HFF-Myc (cell line): ENCODE measurements around the gene CCN2.

ENCODE experiments used
- DNase-seq: peaks from one replicate; pipeline ENCODE4 v3.0.0-alpha.2; 2011; ENCODE audit warnings: low read depth; ENCODE audit errors: extremely low read depth
- H3K4me3 ChIP-seq: replicated peaks from 2 replicates; pipeline ENCODE4 v1.5.1; 2011; ENCODE audit warnings: low read depth, mild to moderate bottlenecking, control low read depth, low read length
- TF ChIP-seq, protein P1 (sequence below): IDR thresholded peaks from 2 replicates; pipeline ENCODE4 v1.5.1; 2012; ENCODE audit warnings: mild to moderate bottlenecking, low read depth, low read length, control low read depth; ENCODE audit errors: missing control alignments

Gene CCN2

DNA sequence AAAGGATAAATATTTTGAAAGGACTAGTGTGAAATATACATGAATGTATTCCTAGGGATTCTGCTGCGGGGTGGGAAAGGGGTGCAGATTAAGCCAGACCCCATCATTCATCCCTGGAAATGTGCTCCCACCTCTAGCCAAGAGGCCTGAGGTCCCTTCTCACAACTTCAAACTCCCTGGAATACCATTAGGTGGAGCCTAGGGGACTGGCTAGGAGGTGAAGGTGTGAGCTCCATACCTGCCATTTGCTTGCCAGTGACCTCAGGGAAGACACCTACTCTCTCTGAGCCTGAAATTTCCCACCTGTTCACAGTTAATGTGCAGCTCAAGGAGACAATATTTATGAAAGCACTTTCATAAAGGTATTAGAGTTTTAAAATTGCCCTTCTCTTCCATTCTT is 4.7 kb upstream of the CCN2 start:
- DNase-seq: no peak
- H3K4me3 ChIP-seq: no peak overlapping the region
- TF ChIP-seq, protein P1, sequence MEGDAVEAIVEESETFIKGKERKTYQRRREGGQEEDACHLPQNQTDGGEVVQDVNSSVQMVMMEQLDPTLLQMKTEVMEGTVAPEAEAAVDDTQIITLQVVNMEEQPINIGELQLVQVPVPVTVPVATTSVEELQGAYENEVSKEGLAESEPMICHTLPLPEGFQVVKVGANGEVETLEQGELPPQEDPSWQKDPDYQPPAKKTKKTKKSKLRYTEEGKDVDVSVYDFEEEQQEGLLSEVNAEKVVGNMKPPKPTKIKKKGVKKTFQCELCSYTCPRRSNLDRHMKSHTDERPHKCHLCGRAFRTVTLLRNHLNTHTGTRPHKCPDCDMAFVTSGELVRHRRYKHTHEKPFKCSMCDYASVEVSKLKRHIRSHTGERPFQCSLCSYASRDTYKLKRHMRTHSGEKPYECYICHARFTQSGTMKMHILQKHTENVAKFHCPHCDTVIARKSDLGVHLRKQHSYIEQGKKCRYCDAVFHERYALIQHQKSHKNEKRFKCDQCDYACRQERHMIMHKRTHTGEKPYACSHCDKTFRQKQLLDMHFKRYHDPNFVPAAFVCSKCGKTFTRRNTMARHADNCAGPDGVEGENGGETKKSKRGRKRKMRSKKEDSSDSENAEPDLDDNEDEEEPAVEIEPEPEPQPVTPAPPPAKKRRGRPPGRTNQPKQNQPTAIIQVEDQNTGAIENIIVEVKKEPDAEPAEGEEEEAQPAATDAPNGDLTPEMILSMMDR: no peak

DNA sequence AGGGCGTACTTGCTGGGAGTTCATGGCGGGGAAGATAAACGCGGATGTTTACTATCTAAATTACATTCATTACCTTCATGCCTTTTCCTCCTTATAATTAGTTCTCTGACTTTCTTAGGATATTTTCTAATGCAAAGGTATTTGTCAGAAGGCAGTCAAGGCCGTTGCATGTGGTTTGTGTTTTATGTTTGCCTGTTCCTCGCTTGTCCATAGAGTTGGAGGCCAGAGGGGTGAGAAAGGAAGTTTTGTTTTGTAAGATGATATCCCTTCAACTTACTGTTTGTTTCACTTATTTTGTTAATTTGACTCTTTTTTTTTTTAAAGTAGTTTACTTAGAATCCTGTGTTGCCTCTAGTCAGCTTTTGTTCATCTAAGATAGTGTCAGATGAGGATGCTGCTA is 4.0 kb upstream of the CCN2 start:
- TF ChIP-seq, protein P1: no peak
- H3K4me3 ChIP-seq: no peak overlapping the region
- DNase-seq: no peak

DNA sequence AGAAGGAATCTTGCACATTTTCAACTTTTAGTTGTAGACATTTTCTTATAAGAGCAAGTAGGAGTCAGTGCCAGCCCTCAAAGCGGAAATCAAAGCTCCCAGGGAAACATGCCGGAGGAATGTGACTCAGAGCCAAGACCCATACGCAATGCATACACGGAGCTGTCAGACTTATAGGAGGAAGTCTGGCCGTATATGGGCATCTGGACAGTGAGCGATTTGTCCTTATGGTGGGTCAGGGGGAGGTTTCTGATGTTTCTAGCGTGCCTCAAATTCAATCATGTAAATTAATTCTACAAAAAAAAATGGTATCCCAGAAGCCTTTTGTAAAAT is 3.6 kb upstream of the CCN2 start:
- no peak overlapping the region for H3K4me3 ChIP-seq
- TF ChIP-seq, protein P1: no peak
- peak; percentile 73 for DNase-seq

DNA sequence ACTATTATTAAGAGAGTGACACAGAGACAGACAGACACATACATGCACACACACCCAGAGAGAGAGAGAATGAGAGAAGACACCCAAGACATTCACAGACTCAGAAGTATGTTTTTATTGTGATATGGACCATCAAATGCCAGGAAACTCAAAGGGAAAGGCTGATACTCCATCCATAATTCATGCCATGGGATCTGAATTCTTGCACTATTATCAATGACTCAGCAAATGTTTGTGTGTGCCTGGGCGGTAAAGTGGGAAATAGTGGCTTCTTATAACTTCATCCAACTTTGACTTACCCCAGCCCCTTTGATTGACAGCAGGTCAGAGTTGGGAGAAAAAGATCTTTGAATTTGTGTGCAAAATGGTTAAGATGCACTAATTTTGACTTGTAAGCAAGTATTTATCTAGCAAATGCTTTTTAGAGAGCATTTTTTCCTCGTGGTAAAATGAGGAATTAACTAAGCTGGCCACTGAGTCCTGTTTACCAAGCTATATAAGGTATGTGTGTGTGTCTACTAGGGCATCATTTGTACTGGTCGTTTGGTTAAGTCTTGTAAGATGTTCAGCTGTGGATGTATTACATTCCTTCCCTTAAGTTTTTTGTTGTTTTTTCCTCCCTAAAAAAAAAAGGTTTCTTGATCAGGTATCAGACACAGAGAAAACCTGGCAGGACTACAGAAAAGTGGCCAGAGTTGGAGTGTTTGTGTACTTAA is 3.0 kb upstream of the CCN2 start:
- no peak for DNase-seq
- TF ChIP-seq, protein P1: no peak
- no peak overlapping the region for H3K4me3 ChIP-seq

DNA sequence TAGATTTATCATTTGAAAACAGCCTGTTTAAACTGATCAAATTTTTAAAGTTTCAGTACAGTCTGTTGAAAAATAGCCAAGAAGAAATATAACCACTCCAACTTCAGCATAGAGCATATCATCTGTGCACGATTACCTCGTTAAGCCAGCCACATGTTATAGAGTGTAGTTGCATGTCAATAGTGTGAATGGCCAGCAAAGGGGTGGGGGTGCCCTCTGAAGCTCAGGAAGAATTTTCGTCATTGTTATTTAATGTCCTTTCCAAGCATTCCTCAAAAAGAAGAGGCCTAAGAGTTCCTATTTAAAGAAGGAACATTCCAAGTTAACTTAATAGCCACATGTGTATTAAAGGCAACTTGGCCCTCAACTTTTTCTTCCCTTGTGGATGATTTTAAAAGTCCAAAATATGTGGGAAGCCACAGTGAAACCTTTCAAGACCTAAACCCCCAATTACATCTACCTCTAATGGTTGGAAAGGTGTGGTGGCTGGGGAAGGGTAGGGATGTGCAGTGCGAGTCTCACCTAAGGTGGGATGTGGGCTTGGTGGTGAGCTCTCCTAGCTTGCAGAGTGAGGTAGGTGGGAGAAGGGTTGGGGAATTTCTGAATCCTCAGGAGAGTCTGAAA is 1.8 kb upstream of the CCN2 start:
- H3K4me3 ChIP-seq: no peak overlapping the region
- TF ChIP-seq, protein P1: no peak
- DNase-seq: no peak

DNA sequence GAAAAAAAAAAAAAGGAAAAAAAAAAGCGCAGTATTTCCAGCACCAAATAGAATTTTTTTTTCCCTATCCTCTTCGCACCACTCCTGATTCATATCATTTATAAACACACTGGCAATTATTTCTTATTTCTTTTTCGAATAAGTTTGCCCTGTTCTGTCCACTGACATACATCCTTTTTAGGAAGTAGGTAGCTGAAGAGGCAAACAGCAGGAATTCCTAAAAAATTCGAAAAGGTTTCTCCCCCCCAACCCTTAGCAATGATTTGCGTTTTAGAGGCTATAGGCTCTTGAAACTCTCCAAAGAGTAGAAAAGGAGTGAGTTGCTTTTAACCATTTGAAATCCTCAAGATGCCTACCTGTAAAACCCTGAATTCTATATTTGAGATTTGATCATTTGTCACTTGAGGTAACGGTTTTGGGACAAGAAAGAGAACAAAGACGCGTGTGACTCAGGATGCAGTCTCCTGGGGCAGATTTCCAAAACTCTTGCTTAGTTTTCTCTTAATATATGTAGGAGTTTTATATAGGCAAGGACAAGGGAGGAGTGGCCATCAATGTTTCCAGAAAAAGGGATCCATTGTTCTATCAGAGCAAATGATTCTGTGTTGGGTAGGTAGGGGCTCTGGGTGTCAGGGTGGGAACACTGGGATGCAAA is 531 bp upstream of the CCN2 start:
- DNase-seq: no peak
- TF ChIP-seq, protein P1: no peak
- H3K4me3 ChIP-seq: peak overlapping the region; percentile 75
